ENCODE measurements around the gene COX7A1. TPM values are rescaled to one million over a fixed set of nuclear protein-coding genes. Genes with fewer than 3 reads are reported as not detected.

Gene COX7A1
- total RNA-seq, 3 donors from 2014 or later: 6.0 to 115 (median 11.3) TPM

- peaks cover 13% of the 10 kb centered on the region for H3K36me3 ChIP-seq (ENCODE audit: low read depth)
- no peak for ATAC-seq
- no peak for TF ChIP-seq CTCF (IDR thresholded peaks at IDR 0.05)
Measured at GRCh38 chr19:36149673-36150406, 2.4 kb downstream of the COX7A1 start.

GRCh38 chr19:36144624-36145023, 7.6 kb downstream of the COX7A1 start:
- ATAC-seq: no peak
- Histone ChIP-seq H3K4me1 (ENCODE audit: low read depth) (peaks cover 7% of the 10 kb centered on the region), H3K36me3 (ENCODE audit: low read depth) (peaks cover 30% of the 10 kb centered on the region), H3K4me3 (no peak overlapping the region), H3K9me3 (no peaks in the 10 kb centered on the region)
- intact Hi-C loops (cut with DNase I, micrococcal nuclease): no loop called here
- DNase-seq: no peak
- no peak for TF ChIP-seq CTCF (IDR thresholded peaks at IDR 0.05)

More at GRCh38 chr19:36149673-36150406, 2.4 kb downstream of the COX7A1 start:
- DNase-seq: peak in 1 of 3 donors; percentile 21
- intact Hi-C loops (cut with DNase I, micrococcal nuclease): no loop called here
- H3K4me3 ChIP-seq: no peak overlapping the region
- no peaks in the 10 kb centered on the region for H3K9me3 ChIP-seq
- no peaks in the 10 kb centered on the region for H3K4me1 ChIP-seq (ENCODE audit: low read depth)

GRCh38 chr19:36142496-36142895, 9.8 kb downstream of the COX7A1 start:
- Histone ChIP-seq H3K9me3 (no peaks in the 10 kb centered on the region), H3K4me1 (ENCODE audit: low read depth) (peaks cover 9% of the 10 kb centered on the region), H3K4me3 (no peak overlapping the region), H3K36me3 (ENCODE audit: low read depth) (peaks cover 30% of the 10 kb centered on the region)
- ATAC-seq (no peak), DNase-seq (no peak)
- intact Hi-C loops (cut with DNase I, micrococcal nuclease): no loop called here
- TF ChIP-seq CTCF (IDR thresholded peaks at IDR 0.05): no peak

- H3K36me3 ChIP-seq (ENCODE audit: low read depth): peaks cover 30% of the 10 kb centered on the region
- intact Hi-C loops (cut with DNase I, micrococcal nuclease): no loop called here
- peaks cover 10% of the 10 kb centered on the region for H3K4me1 ChIP-seq (ENCODE audit: low read depth)
- no peak for TF ChIP-seq CTCF (IDR thresholded peaks at IDR 0.05)
- H3K9me3 ChIP-seq: no peaks in the 10 kb centered on the region
- no peak overlapping the region for H3K4me3 ChIP-seq
- DNase-seq (no peak), ATAC-seq (no peak)
Measured at GRCh38 chr19:36142046-36142445, 10.2 kb downstream of the COX7A1 start.

- peak overlapping the region; percentile 84 for H3K4me3 ChIP-seq
- H3K36me3 ChIP-seq (ENCODE audit: low read depth): peaks cover 24% of the 10 kb centered on the region
- no peak for TF ChIP-seq CTCF (IDR thresholded peaks at IDR 0.05)
- intact Hi-C loops (cut with DNase I, micrococcal nuclease): no loop called here
- peak; percentile 91 to 96 (median 95) for DNase-seq
- peak; percentile 80 for ATAC-seq
- no peaks in the 10 kb centered on the region for H3K9me3 ChIP-seq
- peaks cover 12% of the 10 kb centered on the region for H3K4me1 ChIP-seq (ENCODE audit: low read depth)
Measured at GRCh38 chr19:36141039-36141927, 11.0 kb downstream of the COX7A1 start.

Measured in mucosa of descending colon (tissue), 3 donors.